Stimulated activated CD4-positive, alpha-beta T cell treated with anti-CD3 and anti-CD28 coated beads, TNF-alpha, amount 100 ng/mL, for 4 hours (primary cell): ENCODE results near the gene ONECUT3.

Source experiments
- DNase-seq, 3 experiments: peaks; one replicate each; pipeline ENCODE4 v3.0.0-alpha.2; 2020; ENCODE audit warnings: low read depth in 3 of 3

The ONECUT3 gene

GRCh38 chr19:1768248-1768647, 14.9 kb downstream of the ONECUT3 start:
- DNase-seq, result no peak

GRCh38 chr19:1768918-1769644, 15.8 kb downstream of the ONECUT3 start:
- DNase-seq, result no peak

GRCh38 chr19:1769645-1769985, 16.3 kb downstream of the ONECUT3 start:
- no peak for DNase-seq

- DNase-seq, result no peak
These were observed 17.7 kb downstream of the ONECUT3 start for GRCh38 chr19:1770866-1771576.

DNA sequence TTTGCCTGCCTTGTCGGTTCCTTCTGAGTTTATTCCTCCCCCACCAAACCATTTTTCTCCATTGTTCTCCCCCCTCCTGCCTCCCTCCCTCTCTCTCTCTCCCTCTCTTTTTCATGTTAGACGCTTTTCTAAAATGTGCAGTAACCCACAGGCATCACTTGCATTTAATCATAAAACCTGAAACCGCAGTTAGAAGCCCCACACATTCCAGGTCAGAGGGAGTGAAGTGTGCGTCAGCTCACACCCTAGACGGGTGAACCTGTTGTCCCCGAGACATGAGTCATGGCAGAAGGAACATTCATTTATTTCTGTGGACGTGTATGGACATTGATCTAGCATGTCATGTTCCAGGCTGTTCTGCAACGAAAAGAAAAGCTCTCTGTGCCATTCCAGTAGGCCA, 19.9 kb downstream of the ONECUT3 start:
- DNase-seq, result no peak

GRCh38 chr19:1774989-1775772, 21.9 kb downstream of the ONECUT3 start:
- no peak for DNase-seq

- DNase-seq, result no peak
These were observed 22.8 kb downstream of the ONECUT3 start for GRCh38 chr19:1775951-1776605.

DNA sequence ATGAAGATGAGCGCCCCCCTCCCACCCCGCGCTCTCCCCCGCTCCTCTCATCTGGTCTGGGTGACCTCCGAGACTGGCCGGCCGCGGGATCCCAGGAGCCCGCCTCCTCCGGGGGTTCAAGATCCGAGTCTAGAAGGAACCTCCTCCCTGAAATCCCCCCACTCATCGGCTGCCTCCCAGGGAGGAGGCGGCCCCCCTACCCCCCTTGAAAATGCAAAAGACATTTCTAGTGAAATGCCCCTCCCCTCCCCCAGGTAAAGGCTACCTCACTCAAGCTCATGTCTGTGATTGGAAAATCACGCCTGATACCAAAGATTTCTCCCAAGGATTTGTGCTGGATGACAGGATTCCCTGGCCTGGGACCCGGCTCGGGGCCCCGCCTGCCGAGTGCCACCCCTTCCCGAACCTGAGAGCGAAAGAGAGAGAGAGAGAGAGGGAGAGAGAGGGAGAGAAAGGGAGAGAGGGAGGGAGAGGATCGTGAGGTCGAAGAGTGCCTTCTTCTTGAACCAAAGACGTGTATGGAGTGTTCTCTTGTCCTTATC, 23.4 kb downstream of the ONECUT3 start:
- DNase-seq, result no peak

GRCh38 chr19:1777149-1777548, 23.8 kb downstream of the ONECUT3 start:
- DNase-seq, result no peak

GRCh38 chr19:1779574-1779973, 26.3 kb downstream of the ONECUT3 start:
- DNase-seq, result no peak

GRCh38 chr19:1780272-1780958, 27.1 kb downstream of the ONECUT3 start:
- DNase-seq, result no peak

- no peak for DNase-seq
These were observed 29.2 kb downstream of the ONECUT3 start for GRCh38 chr19:1782521-1782920.

DNA sequence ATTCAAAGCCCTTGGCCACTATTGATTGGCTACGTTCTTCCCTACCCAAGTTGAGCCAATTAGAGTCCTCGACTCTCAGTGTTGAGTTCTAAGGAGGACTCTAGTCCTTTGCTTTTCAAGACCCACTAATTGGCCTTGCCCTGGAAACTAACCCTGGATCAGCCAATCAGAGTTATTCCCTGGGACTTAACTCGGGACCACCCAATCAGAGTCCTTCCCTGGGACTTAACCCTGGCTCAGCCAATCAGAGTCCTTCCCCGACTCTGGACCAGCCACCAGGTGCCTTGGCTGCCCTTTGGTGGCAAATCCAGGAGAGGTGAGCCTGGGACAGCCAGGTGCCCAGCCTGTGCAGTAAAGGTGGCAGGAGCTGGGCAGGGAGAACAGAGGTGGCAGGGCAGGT, 30.0 kb downstream of the ONECUT3 start:
- no peak for DNase-seq

DNA sequence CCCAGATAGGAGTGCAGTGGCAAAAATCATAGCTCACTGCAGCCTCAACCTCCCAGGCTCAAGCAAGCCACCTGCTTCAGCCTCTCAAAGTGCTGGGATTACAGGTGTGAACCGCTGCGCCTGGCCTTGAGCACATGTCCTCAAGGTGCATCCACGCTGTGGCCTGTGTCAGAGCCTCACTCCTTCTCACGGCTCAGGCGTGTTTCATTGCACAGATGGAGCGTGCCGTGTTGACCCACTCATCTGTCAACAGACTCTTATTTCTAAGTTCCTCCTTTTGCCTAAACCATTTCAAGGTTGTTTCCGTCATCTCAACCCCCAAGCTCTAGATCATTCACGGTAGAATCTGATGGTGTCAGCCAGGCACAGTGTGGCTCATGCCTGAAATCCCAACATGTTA, 30.6 kb downstream of the ONECUT3 start:
- DNase-seq, result no peak

- DNase-seq, result no peak
These were observed 32.0 kb downstream of the ONECUT3 start for GRCh38 chr19:1785310-1785709.

- DNase-seq, result no peak
These were observed 33.4 kb downstream of the ONECUT3 start for GRCh38 chr19:1786668-1787067.

- no peak for DNase-seq
These were observed 33.8 kb downstream of the ONECUT3 start for GRCh38 chr19:1787116-1787515.

DNA sequence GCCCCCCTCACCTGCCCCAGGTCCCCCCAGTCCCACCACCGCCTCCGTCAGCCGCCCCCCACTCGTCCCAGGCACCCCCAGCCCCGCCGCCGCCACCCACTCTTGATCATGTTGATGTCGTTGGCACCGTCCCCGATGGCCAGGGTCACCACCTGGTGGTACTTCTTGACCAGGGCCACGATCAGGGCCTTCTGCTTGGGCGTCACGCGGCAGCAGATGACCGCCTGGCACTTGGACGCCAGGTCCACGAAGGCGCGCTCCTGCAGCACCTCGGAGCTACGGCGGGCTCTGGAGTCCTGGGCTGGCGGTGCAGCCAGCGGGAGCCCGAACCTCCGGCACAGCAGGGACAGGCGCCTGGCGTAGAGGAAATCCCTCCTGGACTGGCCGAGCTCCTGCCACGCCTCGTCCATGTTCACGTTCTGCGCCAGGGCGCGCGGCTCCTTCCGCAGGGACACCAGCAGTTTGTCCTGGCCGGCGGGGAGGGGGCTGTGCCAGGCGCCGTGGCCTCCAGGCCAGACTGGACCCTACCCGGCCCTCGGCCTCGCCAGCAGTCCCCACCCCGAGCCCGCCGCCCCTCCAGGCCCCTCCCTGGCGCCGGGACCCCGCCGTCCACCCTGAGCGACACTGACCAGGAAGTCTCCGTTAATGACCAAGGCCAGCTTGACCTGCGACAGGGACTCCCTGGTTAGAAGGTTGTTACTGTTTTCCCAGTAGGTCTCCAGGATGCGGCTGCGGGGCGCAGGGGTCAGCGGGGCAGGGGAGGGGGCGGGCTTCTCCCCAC, 36.1 kb downstream of the ONECUT3 start:
- no peak for DNase-seq

GRCh38 chr19:1790054-1790792, 36.9 kb downstream of the ONECUT3 start:
- DNase-seq, result no peak

DNA sequence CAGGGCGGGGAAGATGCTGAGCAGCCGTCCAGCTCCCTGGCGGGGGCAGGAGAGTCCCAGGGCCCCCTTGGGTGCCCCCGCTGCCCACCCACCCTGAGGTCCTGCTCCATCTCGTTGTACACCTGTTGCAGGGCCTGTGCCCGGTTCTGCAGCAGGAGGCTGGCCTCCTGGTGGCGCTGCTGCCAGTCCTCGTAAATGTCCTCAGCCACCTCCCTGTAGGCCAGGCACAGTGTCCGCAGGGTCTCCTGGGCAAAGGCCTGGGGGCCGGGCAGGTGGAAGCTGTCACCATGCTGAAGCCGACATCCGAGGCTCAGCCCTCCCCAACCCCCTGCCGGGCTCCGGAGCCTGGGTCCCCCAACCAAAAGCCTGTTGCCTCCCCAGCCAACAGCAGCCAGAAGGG, 38.6 kb downstream of the ONECUT3 start:
- no peak for DNase-seq
